ENCODE data around the gene DPEP1. TPM values are rescaled to one million over a fixed set of nuclear protein-coding genes. Genes with fewer than 3 reads are reported as not detected.

DPEP1 gene
- total and polyA plus RNA-seq, 2 donors (not counting 3 experiments of a cell fraction or from before 2014, with no cell fraction given): 0.37 to 0.44 TPM

DNA sequence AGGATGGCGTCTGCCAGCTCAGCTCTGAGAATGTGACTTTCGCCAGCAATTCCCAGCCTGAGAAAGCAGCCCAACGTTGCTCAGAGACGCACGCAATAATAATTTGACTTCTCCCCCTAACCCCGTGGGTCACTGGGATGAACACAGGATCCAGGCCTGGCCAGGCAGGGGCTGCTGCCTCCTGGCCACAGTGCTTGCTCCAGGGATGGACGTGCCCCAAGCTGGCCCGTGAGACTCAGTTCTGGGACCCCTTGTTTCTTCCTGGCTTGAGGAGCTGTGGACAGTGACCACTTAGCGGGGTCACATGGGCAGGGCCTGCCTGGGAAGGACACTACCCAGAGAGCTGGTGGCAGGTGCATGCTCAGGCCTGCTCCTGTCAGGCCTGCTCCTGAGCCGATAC lies 13.5 kb upstream of the DPEP1 start:
- no peak for FAIRE-seq
- no peaks in the 10 kb centered on the region for H3K9me3 ChIP-seq (replicated peaks; ENCODE audit: control insufficient read depth, insufficient read depth, low read length)
- POLR2A ChIA-PET: no interaction called here
- no peaks in the 10 kb centered on the region for H3K9me1 ChIP-seq (replicated peaks; ENCODE audit: control insufficient read depth, extremely low read depth, insufficient read depth, low read length)
- H4K20me1 ChIP-seq (replicated peaks; ENCODE audit: control insufficient read depth, extremely low read depth, insufficient read depth, low read length): no peaks in the 10 kb centered on the region
- H3K9ac ChIP-seq (replicated peaks; ENCODE audit: extremely low read depth, insufficient read depth, low read length): no peak overlapping the region
- intact Hi-C loops (cut with micrococcal nuclease): no loop called here
- no peaks in the 10 kb centered on the region for H3K27me3 ChIP-seq (ENCODE audit: control insufficient read depth in 2 of 2, insufficient read depth in 2 of 2, low read length in 2 of 2)
- H3K4me3 ChIP-seq (replicated peaks in 1 of 3; ENCODE audit: insufficient read depth in 1 of 3, low read depth in 1 of 3, low read length in 3 of 3): no peak overlapping the region
- H3K4me1 ChIP-seq (ENCODE audit: control insufficient read depth, extremely low read depth, insufficient read depth, low read length): peaks cover 11% of the 10 kb centered on the region
- no peak overlapping the region for H3K4me2 ChIP-seq (ENCODE audit: insufficient read depth, low read length)
- no TSS peak for BruUV-seq (replicated peaks)
- no peaks in the 10 kb centered on the region for H3K36me3 ChIP-seq (ENCODE audit: control insufficient read depth in 2 of 2, extremely low read depth in 1 of 2, insufficient read depth in 2 of 2, low read length in 2 of 2)
- H3K79me2 ChIP-seq (ENCODE audit: control insufficient read depth, insufficient read depth, low read length): no peaks in the 10 kb centered on the region
- H3K27ac ChIP-seq (ENCODE audit: insufficient read depth, low read depth, low read length): no peak overlapping the region
- dilution Hi-C loops (cut with MboI; ENCODE audit: extremely low pct_ligation_motif_present, low sequenced_read_pairs): no loop called here
- TF ChIP-seq, protein P1, sequence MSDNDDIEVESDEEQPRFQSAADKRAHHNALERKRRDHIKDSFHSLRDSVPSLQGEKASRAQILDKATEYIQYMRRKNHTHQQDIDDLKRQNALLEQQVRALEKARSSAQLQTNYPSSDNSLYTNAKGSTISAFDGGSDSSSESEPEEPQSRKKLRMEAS (IDR thresholded peaks at IDR 0.05; ENCODE audit: insufficient read depth, insufficient read length): no peak
- TF ChIP-seq JUN (IDR thresholded peaks at IDR 0.05; ENCODE audit: borderline replicate concordance, insufficient read depth, insufficient read length, low read depth): no peak
- TF ChIP-seq POLR2AphosphoS5 (IDR thresholded peaks at IDR 0.05; ENCODE audit: insufficient read depth, low read depth, low read length): no peak
- TF ChIP-seq GATA2 (IDR thresholded peaks at IDR 0.05; ENCODE audit: insufficient read depth, insufficient read length, low read depth, low read length): no peak
- TF ChIP-seq MYC (IDR thresholded peaks at IDR 0.05; ENCODE audit: low read depth, low read length): no peak
- no peak for TF ChIP-seq POLR2A (IDR thresholded peaks at IDR 0.05; ENCODE audit: low read depth, low read length)
- TF ChIP-seq EZH2 (IDR thresholded peaks at IDR 0.05; ENCODE audit: borderline replicate concordance, low read depth, low read length, severe bottlenecking): no peak
- no peak for TF ChIP-seq FOS (IDR thresholded peaks at IDR 0.05; ENCODE audit: borderline replicate concordance, insufficient read depth, low read length)
- TF ChIP-seq, protein P2, sequence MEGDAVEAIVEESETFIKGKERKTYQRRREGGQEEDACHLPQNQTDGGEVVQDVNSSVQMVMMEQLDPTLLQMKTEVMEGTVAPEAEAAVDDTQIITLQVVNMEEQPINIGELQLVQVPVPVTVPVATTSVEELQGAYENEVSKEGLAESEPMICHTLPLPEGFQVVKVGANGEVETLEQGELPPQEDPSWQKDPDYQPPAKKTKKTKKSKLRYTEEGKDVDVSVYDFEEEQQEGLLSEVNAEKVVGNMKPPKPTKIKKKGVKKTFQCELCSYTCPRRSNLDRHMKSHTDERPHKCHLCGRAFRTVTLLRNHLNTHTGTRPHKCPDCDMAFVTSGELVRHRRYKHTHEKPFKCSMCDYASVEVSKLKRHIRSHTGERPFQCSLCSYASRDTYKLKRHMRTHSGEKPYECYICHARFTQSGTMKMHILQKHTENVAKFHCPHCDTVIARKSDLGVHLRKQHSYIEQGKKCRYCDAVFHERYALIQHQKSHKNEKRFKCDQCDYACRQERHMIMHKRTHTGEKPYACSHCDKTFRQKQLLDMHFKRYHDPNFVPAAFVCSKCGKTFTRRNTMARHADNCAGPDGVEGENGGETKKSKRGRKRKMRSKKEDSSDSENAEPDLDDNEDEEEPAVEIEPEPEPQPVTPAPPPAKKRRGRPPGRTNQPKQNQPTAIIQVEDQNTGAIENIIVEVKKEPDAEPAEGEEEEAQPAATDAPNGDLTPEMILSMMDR (IDR thresholded peaks at IDR 0.05; ENCODE audit: extremely low read depth in 1 of 2, insufficient read depth in 1 of 2, low read depth in 1 of 2, low read length in 2 of 2): no peak
- CTCF ChIA-PET: interaction anchor here (0.7 to 3.9 kb wide), 6 partner anchors 9 to 41 kb away, joined by 3 to 48 read pairs (median 4); partner anchors contain the start of gene DPEP1
- no peak overlapping the region for H2AFZ ChIP-seq (ENCODE audit: low read depth, low read length)
- DNase-seq (ENCODE audit: low read depth, low spot score): no peak

Measured in endothelial cell of umbilical vein (primary cell).